GM12873 (cell line): Measurements from ENCODE around the gene IDUA.

Source experiments
- TF ChIP-seq, protein P1 (sequence below): IDR thresholded peaks from 2 replicates; pipeline ENCODE4 v1.5.1; 2012; ENCODE audit warnings: low read depth, mild to moderate bottlenecking, moderate library complexity, low read length, control low read depth; ENCODE audit not compliant: insufficient read depth; ENCODE audit errors: missing control alignments

The IDUA gene

GRCh38 chr4:954211-955020, 32.4 kb upstream of the IDUA start:
- TF ChIP-seq, protein P1, sequence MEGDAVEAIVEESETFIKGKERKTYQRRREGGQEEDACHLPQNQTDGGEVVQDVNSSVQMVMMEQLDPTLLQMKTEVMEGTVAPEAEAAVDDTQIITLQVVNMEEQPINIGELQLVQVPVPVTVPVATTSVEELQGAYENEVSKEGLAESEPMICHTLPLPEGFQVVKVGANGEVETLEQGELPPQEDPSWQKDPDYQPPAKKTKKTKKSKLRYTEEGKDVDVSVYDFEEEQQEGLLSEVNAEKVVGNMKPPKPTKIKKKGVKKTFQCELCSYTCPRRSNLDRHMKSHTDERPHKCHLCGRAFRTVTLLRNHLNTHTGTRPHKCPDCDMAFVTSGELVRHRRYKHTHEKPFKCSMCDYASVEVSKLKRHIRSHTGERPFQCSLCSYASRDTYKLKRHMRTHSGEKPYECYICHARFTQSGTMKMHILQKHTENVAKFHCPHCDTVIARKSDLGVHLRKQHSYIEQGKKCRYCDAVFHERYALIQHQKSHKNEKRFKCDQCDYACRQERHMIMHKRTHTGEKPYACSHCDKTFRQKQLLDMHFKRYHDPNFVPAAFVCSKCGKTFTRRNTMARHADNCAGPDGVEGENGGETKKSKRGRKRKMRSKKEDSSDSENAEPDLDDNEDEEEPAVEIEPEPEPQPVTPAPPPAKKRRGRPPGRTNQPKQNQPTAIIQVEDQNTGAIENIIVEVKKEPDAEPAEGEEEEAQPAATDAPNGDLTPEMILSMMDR = no peak

- TF ChIP-seq, protein P1 = no peak
Observed at GRCh38 chr4:955161-955921, 31.5 kb upstream of the IDUA start.

- TF ChIP-seq, protein P1 = no peak
Observed at GRCh38 chr4:955931-956381, 30.9 kb upstream of the IDUA start.

- TF ChIP-seq, protein P1 = no peak
Observed at GRCh38 chr4:956531-957230, 30.2 kb upstream of the IDUA start.

GRCh38 chr4:957231-957580, 29.6 kb upstream of the IDUA start:
- TF ChIP-seq, protein P1 = no peak

- TF ChIP-seq, protein P1 = no peak
Observed at GRCh38 chr4:957581-958313, 29.1 kb upstream of the IDUA start.
